ENCODE results near the gene APPBP2. TPM values are rescaled to one million over a fixed set of nuclear protein-coding genes. Genes with fewer than 3 reads are reported as not detected.
"Not testable (repeated sequence)": the region's sequence is repeated elsewhere in the genome, so short reads cannot be mapped to it uniquely, and the experiment has no call there.

The APPBP2 gene
- total RNA-seq, 3 donors from 2014 or later (not counting 1 experiment from before 2014, with no cell fraction given): 18.2 to 23.2 (median 23.0) TPM

DNA sequence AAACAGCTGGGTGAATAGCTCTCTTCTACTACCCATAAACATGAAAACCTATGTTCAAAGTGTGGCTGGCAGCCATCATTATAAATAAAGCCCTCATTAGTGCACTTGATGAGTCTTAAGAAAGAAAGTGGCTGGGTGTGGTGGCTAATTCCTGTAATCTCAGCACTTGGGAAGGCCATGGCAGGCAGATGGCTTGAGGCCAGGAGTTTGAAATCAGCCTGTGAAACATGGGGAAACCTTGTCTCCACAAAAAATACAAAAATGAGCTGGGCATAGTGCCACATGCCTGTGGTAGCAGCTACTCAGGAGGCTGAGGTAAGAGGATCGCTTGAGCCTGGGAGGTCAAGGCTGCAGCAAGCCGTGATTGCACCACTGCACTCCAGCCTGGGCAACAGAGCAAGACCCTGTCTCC, 28.3 kb upstream of the APPBP2 start:
- Histone ChIP-seq H3K9me3 (ENCODE audit: control insufficient read depth, insufficient read depth, low read length) (peaks cover 3% of the 10 kb centered on the region), H3K36me3 (ENCODE audit: control insufficient read depth, insufficient read depth, low read length) (no peaks in the 10 kb centered on the region), H3K4me1 (ENCODE audit: control insufficient read depth, insufficient read depth, low read length) (no peaks in the 10 kb centered on the region), H3K4me3 (ENCODE audit: low read length) (no peak overlapping the region), H3K27ac (ENCODE audit: low read length) (no peak overlapping the region), H3K27me3 (ENCODE audit: control insufficient read depth, insufficient read depth, low read length) (no peaks in the 10 kb centered on the region)
- H3K4me1 Mint-ChIP-seq: no peaks in the 10 kb centered on the region
- no peaks in the 10 kb centered on the region for H3K9me3 Mint-ChIP-seq
- H3K36me3 Mint-ChIP-seq: no peaks in the 10 kb centered on the region
- H3K27ac Mint-ChIP-seq: no peak overlapping the region
- H3K4me3 Mint-ChIP-seq: no peak overlapping the region
- no peak for ATAC-seq
- TF ChIP-seq, protein P1, sequence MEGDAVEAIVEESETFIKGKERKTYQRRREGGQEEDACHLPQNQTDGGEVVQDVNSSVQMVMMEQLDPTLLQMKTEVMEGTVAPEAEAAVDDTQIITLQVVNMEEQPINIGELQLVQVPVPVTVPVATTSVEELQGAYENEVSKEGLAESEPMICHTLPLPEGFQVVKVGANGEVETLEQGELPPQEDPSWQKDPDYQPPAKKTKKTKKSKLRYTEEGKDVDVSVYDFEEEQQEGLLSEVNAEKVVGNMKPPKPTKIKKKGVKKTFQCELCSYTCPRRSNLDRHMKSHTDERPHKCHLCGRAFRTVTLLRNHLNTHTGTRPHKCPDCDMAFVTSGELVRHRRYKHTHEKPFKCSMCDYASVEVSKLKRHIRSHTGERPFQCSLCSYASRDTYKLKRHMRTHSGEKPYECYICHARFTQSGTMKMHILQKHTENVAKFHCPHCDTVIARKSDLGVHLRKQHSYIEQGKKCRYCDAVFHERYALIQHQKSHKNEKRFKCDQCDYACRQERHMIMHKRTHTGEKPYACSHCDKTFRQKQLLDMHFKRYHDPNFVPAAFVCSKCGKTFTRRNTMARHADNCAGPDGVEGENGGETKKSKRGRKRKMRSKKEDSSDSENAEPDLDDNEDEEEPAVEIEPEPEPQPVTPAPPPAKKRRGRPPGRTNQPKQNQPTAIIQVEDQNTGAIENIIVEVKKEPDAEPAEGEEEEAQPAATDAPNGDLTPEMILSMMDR (IDR thresholded peaks at IDR 0.05): no peak
- no peak for DNase-seq
- intact Hi-C loops (cut with micrococcal nuclease): no loop called here
- no peaks in the 10 kb centered on the region for H3K27me3 Mint-ChIP-seq (ENCODE audit: low read depth in 2 of 2)
- WGBS (ENCODE audit: insufficient coverage): 96% methylated on average over 2 of the region's 2 CpGs

GRCh38 chr17:60552255-60552654, 26.2 kb upstream of the APPBP2 start:
- H3K27ac ChIP-seq (ENCODE audit: low read length); H3K9me3 Mint-ChIP-seq; H3K27me3 ChIP-seq (ENCODE audit: control insufficient read depth, insufficient read depth, low read length); ATAC-seq; H3K4me3 Mint-ChIP-seq; H3K4me1 ChIP-seq (ENCODE audit: control insufficient read depth, insufficient read depth, low read length); H3K27me3 Mint-ChIP-seq (ENCODE audit: low read depth in 2 of 2); intact Hi-C loops (cut with micrococcal nuclease); H3K4me1 Mint-ChIP-seq; H3K27ac Mint-ChIP-seq; H3K4me3 ChIP-seq (ENCODE audit: low read length); H3K36me3 ChIP-seq (ENCODE audit: control insufficient read depth, insufficient read depth, low read length); H3K9me3 ChIP-seq (ENCODE audit: control insufficient read depth, insufficient read depth, low read length); DNase-seq; H3K36me3 Mint-ChIP-seq: not testable (repeated sequence)
- 100% methylated on average over 5 of the region's 13 CpGs for WGBS (ENCODE audit: insufficient coverage)

DNA sequence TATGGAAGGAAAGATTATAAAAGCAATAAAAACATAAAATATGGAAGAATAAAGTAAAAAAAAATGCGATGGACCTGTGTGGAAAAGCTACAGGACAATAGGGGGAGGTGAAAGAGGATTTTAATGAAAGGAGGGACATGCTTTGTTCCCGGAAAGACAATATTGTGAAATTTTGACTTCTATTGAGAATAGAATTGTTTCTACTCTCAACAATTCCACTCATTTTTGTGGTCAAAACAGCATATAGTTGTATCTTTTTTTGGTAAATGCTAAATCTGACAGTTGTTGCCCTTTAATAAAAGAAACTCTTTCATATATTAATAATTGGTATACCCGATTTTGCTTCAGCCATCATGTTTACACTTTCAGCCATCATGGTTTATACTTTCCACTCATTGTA, 22.9 kb upstream of the APPBP2 start:
- Mint-ChIP-seq H3K36me3 (no peaks in the 10 kb centered on the region), H3K9me3 (no peaks in the 10 kb centered on the region), H3K4me1 (no peaks in the 10 kb centered on the region), H3K27me3 (ENCODE audit: low read depth in 2 of 2) (no peaks in the 10 kb centered on the region), H3K27ac (no peak overlapping the region), H3K4me3 (no peak overlapping the region)
- intact Hi-C loops (cut with micrococcal nuclease): no loop called here
- Histone ChIP-seq H3K27me3 (ENCODE audit: control insufficient read depth, insufficient read depth, low read length) (no peaks in the 10 kb centered on the region), H3K9me3 (ENCODE audit: control insufficient read depth, insufficient read depth, low read length) (no peaks in the 10 kb centered on the region), H3K4me3 (ENCODE audit: low read length) (no peak overlapping the region), H3K27ac (ENCODE audit: low read length) (no peak overlapping the region), H3K4me1 (ENCODE audit: control insufficient read depth, insufficient read depth, low read length) (no peaks in the 10 kb centered on the region), H3K36me3 (ENCODE audit: control insufficient read depth, insufficient read depth, low read length) (no peaks in the 10 kb centered on the region)
- DNase-seq (no peak), ATAC-seq (no peak)
- 93% methylated on average over 1 of the region's 3 CpGs for WGBS (ENCODE audit: insufficient coverage)
- TF ChIP-seq, protein P1 (IDR thresholded peaks at IDR 0.05): no peak

GRCh38 chr17:60545465-60546191, 19.6 kb upstream of the APPBP2 start:
- no peaks in the 10 kb centered on the region for H3K9me3 ChIP-seq (ENCODE audit: control insufficient read depth, insufficient read depth, low read length)
- TF ChIP-seq, protein P1 (IDR thresholded peaks at IDR 0.05): no peak
- no peak for DNase-seq
- no peak overlapping the region for H3K4me3 ChIP-seq (ENCODE audit: low read length)
- WGBS (ENCODE audit: insufficient coverage): 98% methylated on average over 9 of the region's 9 CpGs
- Mint-ChIP-seq H3K4me1 (no peaks in the 10 kb centered on the region), H3K4me3 (no peak overlapping the region), H3K36me3 (no peaks in the 10 kb centered on the region), H3K27me3 (ENCODE audit: low read depth in 2 of 2) (no peaks in the 10 kb centered on the region), H3K27ac (no peak overlapping the region), H3K9me3 (no peaks in the 10 kb centered on the region)
- H3K27me3 ChIP-seq (ENCODE audit: control insufficient read depth, insufficient read depth, low read length): no peaks in the 10 kb centered on the region
- no peak overlapping the region for H3K27ac ChIP-seq (ENCODE audit: low read length)
- ATAC-seq: no peak
- intact Hi-C loops (cut with micrococcal nuclease): no loop called here
- no peaks in the 10 kb centered on the region for H3K4me1 ChIP-seq (ENCODE audit: control insufficient read depth, insufficient read depth, low read length)
- no peaks in the 10 kb centered on the region for H3K36me3 ChIP-seq (ENCODE audit: control insufficient read depth, insufficient read depth, low read length)

All from natural killer cell (primary cell).